Measurements from ENCODE around the gene TRIP4.

Gene TRIP4

DNA sequence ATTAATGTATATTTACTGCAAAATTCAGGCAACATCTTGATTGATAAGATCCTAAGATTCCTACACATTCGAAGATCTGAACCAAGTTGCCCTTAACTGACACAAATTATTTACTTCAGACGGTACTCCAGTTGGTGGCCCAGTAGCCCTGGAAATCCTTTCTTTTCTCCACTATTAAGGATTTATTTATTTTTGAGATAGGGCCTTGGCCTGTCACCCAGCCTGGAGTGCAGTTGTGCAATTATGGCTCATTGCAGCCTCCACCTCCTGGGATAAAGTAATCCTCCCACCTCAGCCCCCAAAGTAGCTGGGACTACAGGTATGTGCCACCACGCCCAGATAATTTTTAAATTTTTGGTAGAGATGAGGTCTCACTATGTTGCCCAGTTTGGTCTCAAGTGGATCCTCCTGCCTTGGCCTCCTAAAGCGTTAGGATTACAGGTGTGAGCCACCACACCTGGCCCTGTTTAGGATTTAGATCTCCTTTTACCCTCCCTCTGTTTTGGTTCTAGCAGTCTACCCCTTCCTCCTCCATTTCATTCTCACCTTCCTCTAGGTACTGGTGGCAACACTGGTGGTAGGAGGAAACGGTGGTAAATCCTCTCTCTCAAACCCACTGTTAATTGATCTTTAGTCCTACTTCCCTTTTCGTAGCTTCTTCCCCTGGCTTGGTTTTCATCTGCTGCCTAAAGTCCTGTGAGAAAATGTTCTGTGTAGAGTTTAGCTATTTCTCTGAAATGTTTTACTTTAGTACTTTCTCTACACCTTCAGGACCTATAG, 60.1 kb downstream of the TRIP4 start:
- DNase-seq (ENCODE audit: low read depth in 2 of 2), result no peak

DNA sequence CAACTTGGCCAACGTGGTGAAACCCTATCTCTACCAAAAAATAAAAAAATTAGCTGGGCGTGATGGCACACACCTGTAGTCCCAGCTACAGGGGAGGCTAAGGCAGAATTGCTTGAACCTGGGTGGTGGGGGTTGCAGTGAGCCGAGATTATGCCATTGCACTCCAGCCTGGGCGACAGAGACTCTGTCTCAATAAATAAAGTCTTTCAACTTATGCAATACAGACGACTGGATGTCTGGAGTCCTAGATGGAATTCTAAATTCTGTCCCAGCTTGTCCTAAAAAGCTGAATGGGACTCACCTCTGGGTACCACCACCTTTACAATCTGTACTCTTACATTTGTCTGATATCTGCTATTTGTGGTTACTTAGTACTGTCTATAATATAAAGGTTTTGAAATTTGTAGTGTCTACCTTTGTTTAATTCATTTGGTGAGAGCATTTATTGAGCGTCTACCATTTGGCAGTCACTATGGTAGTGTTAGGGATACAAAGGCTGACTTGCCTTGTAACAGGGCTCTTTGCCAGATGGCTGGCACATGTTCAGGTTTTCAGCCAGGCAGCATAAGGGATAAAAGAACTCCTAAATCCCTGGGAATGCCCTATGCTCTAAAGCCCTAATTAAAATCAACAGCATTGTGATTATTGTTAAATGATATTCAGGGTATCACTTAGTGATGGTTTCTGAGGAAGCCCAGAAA, 65.5 kb downstream of the TRIP4 start:
- DNase-seq (ENCODE audit: low read depth in 2 of 2), result no peak

DNA sequence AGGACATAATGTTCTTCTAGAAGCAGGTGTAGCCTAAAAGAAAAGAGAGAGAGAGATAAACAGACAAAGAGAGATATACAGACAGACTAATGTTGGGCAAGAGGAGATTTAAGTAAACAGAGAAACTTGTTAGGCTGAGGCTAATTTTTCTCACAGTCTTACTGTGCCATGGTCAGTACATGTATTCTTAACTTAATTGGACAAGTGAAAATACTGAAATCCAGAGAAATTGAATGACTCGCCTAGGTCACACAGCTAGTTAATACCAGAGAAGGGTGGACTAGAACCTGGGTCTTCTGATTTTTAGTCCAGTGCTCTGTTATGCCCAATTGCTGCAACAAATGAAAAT, 66.0 kb downstream of the TRIP4 start:
- DNase-seq (ENCODE audit: low read depth in 2 of 2), result no peak

DNA sequence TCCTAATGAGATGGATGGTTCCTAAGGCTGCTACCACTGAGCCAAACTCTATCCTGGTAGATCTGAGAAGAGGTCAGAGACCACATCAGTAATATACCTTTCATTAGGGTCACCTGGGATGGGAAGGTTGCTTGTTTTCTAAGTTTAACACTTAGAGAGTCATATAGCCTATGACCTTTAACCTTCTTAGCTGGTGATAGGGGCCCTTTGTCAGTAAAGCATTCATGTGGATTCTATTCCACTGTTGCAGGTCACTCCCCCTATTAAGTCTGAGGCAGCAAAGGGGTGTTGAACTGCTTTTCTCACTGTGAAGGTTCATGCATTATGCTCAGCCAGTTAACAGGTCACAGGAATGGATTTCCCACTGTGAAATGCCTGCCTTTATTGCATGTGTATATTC, 66.6 kb downstream of the TRIP4 start:
- no peak for DNase-seq (ENCODE audit: low read depth in 2 of 2)

DNA sequence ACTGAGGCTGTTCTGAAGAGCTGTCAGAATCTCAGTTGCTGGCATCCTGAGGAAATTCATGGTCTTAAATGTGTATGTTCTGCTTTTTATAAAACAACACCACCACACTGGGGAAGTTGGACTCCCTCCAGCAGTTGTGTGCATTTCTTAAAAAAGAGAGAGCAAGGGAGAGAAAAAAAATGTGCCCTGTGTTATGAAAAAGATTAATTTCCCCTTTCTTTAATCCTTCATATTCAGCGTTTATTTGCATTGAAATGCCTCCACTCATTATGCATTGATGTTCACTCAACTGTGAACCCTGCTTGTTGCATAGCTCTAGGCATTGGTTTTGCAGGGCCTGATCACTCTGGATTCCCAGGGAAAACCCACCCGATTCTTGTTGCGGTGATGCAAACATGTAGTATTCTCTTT, 68.3 kb downstream of the TRIP4 start:
- DNase-seq (ENCODE audit: low read depth in 2 of 2), result no peak

DNA sequence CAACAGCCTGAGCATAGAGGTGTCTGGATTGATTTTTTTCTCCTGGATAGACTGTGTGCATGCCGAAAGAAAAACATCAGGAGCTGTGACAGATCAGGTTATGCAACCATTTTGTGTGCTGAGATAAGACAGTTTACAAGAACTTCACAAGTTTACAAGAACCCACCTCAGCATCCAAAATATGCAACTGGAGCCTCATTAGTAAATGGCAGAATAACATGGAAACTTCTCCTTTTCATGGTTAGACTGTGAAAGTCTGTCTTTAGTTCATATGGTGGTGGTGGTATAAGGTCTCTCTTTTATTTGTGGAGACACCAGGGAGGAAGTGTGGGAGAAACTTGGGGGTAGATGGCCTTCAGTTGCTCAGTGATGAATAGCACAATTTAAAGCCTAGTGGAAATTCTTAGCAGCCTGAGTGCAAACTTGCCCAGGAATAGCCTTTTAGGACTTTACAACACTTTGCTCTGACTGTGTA, 69.0 kb downstream of the TRIP4 start:
- no peak for DNase-seq (ENCODE audit: low read depth in 2 of 2)

DNA sequence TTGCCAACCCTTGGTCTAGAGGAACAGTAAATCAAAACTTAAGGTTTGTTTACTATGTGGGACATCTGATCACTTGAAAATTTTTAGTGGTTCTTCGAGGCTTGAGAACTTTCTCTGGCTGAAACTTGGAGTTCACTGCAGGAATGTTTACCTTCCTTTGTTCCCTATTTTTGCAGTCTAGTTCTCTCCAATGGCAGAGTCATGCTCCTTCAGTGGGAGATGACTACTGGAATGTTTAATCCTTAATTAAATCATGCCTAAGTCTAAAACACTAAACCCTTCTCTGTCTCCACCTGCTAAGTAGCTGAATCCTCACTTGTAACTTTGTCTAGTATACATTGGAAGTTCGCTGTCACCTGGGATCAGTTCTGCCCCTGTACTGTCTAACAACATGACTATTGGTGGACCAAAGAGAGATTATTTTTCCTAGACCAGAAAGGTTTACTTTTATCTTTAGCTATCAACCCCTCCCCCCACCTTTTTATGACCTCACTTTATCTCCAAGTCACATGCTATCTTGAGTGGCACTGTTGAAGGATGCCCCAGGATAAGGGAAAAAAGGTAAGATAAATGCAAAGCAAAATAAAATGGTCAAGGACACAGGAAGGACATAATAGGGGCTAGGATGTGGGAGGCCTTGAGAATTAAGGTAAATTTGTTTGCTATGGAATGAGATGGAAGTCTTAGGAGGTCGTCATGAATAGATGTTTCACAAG, 71.6 kb downstream of the TRIP4 start:
- no peak for DNase-seq (ENCODE audit: low read depth in 2 of 2)

DNA sequence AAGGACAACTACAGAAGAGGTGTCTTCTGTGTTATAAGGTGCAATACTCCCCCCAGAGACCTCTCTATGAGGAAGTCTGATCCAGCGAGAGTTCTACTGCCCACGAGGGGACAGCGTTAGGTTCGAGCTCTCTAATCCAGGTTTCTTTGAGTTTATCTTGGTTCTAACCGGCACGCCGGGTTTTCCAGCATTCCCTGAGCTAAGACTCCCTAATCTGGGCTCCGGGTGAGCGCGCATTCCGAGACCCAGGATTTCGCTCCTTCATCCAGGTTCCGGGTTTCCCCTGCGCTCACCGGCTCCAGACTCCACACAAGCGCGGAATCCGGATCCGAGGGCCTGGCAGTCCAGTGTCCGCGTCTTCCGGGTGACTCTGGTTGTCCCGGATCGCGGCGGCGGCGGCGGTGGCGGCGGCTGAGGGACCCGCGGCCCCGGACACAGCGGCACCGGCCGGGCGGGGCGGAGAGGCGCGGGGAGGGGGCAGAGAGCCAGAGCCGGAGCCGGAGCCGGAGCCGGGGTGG, 72.6 kb downstream of the TRIP4 start, which contains the start of gene ZNF609:
Gene ZNF609 (plus strand): TSS at position 373 of the 518 bp plus-strand sequence. CDS start 38,842 bp downstream, outside the sequence.
- DNase-seq (ENCODE audit: low read depth in 2 of 2), result peak; percentile 61 to 74

DNA sequence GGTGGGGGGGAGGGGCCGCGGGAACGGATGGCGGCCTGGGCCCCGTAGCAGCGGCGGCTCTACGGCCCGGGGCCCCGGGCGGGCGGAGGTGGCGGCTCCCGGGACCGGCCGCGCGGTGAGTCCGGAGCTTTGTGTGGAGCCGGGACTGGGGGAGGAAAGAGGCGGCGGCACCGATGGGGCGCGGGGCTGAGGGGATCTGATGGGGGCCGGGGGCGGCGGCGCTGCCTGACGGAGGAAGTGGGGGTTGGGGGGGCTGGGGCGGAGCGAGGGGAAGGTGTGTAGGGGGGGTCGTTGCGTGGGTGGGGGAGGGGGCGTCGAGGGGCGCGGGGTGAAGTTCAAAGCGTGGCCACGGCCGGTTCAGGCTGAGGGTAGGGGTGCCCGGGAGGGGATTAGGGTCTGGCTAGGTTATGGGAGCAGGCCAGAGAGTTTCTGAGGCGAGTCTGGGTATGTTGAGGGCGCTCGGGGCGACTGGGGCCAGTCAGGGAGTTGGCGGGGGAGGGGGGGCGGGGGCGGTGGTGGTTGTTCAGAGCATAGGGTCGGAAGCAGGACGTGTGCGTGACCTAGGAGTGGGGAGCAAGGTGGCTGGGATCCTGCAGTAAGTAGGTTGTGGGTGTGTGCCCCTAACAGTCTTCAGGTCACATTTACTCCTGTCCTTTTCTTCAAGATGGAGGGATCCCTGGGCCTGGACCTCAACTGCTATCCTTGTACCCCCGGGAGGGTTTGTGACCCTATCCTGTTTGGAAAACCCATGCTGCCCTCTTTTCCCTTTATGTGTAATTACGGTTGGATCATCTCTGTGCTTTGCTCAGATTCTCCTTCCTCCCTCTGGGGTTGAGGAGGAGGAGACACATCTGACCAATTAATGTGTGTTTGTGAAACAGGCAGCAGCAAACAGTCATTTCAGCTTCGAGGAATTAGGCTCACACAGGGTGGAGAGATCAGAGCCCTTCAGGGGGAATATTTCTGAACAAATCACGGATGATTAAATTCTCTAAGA, 73.4 kb downstream of the TRIP4 start:
- peak in 1 of 2 donors; percentile 23 for DNase-seq (ENCODE audit: low read depth in 2 of 2)

DNA sequence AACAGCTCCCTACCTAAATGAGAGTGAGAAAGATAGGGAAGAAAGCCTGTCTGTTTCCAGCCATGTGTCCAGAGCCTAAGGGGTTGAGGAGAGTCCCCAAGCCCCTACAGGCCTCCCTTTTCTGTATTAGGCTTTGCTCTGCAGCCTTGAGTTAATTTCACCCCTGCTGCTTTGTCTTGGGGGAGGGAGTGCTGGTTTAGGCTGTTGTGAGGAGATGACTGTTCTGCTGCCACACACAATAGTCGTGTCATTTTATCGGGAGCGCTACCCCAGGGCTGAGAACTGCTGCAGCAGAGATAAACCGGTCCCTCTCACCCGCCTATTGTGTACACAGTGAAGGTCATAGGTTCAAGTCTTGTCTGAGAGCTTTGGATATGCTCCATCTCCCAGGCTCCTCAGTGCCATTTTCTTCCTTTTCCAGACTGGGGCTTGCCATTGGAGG, 74.1 kb downstream of the TRIP4 start:
- no peak for DNase-seq (ENCODE audit: low read depth in 2 of 2)

DNA sequence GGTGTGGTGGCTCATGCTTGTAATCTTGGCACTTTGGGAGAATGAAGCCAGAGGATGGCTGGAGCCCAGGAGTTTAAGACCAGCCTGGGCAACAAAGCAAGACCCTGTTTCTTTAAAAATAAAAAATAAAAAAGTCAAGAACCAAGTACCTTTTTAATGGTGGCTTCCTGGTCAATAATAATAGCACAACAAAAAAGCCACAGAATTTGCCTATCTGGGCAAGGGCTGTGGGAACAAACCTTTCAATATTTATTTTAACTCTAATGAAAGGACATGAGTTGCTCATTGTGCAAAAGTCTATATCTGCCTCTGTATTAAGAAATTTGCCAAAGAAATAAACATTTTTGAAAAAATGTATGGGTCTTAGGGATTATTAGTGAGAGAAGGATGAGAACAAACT, 74.9 kb downstream of the TRIP4 start:
- no peak for DNase-seq (ENCODE audit: low read depth in 2 of 2)

DNA sequence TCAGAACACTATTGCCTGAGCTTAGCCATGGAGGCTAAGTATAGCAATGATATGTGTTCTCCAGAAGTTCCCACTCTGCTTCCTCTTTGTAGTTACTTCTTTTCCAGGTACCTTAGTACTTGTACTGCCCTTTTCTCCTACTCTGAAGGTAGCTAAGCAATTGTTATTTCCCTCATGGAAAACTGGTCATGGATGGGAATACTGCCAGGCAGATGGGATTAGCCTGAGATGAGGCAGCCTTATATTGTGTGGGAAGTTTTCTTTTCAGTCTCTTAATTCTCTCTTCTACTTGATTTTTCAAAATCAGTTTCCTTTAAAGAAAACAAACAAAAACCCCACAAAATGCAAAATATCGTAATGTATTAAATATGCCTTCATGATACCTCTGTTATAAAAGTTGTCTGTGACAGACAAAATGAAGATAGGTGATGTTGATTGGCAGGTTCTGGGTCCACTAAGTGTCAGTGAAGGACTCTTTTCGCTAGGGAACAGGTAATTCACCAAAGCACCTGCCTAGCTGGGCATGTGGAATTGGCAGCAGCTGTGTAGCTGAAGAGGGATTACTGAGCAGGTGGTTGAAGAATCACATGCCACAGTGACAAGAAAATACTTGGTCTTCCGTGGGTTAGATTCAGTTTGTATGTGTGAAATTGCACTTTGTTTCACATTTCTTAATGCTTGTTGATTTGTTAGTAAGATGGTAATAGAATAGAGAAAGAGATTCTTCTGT, 76.8 kb downstream of the TRIP4 start:
- no peak for DNase-seq (ENCODE audit: low read depth in 2 of 2)

DNA sequence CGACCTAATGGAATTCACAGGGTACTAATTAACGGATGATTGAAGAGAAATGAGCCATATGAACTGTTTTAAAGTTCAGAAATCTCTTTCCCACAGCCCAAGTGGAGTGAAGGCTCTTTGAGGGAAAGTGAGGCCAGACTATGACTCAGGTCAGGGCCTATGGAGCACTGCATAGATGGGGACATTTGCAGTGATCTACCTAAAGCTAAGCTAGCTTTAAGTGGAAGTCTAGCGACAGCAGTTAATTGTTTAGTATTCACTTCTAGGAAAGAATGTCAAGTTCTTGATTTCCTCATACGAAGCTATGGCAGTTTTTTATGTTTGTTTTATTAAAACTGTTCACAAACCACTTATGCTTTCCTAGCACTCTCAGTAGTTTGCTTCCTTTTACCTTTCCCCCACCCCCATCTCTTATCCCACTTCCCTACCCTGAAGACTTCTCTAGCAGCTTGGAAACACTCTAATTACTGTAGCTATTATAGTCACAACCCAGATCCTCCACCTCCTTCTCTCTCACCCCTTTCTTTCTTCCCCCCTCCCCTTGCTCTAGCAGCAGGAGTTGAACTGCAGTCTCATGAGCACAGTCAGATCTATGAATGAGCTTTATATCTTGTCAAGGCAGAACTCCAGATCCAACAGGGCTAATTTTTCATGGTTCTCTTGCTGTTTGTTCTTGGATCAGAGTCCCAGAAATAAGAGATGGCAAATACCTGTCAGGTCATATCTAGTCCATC, 78.9 kb downstream of the TRIP4 start:
- no peak for DNase-seq (ENCODE audit: low read depth in 2 of 2)

DNA sequence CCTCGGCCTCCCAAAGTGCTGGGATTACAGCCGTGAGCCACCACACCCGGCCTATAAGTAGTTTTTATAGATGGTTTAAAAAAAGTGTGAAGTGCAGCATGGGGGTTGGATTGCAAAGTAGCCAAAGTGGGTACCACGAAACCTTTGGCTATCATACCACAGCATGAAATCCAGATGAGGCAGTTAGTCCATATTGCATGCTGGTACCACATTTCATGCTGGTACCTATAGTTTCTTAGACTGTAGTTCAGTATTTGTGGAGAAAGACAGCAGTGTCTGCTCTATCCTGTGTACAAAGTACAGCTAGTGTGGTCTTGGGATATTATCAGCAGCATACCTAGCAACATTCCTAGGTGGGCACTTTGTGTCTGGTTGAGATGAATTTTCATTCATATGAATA, 84.5 kb downstream of the TRIP4 start:
- no peak for DNase-seq (ENCODE audit: low read depth in 2 of 2)

DNA sequence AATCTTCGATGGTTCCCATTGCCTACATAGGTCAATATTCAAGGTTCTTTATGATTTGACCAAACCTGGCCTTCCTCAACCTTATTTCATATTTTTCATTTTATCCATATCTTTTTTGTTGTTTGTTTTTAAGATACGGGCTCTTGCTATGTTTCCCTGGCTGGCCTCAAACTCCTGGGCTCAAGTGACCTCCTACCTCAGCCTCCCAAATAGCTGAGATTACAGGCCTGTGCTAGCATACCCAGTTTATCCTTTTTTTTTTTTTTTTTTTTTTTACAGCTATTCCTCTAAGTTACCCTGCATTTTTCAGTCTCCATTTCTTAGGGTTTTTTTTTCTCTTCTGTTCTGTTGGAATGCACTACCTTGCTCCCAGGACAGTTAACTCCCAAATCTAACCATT, 87.2 kb downstream of the TRIP4 start:
- DNase-seq (ENCODE audit: low read depth in 2 of 2), result no peak

DNA sequence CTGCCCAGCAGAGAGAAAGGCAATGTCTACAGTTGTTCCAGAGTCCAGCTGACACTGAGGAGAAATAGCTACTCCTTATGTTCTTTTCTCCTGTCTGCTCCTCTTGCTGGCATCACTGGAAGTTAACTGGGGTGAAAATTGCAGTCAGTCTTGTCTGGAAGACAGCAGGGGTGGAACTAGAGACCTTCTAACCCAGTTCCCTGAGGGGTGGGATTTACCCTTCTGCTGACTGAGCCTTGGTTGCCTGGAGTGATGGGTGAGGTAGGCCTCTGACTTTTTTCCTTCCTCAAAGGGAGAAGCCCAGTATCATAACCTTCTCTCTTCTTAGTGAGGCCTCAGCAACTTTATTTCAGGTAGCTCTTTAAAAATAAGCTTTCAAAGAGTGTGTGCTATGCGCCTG, 88.9 kb downstream of the TRIP4 start:
- no peak for DNase-seq (ENCODE audit: low read depth in 2 of 2)

DNA sequence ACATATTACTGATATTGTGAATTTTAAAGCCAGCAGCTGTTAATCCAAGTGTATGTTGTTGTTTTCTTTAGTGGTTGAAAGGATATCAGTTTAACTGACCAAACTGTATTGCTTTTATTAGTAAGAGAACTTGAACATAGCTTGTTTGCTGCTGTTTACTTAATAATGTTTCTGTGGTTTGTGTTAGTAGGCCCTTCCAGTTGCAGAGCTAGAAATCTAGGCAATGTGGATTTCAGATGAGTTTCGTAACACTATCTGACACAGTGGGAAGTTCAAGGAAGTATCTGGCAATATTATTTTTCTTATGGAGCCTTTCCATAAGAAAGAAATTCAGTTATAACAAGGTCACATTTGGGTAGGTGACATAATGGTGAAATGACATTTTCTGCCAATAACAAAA, 91.2 kb downstream of the TRIP4 start:
- no peak for DNase-seq (ENCODE audit: low read depth in 2 of 2)

DNA sequence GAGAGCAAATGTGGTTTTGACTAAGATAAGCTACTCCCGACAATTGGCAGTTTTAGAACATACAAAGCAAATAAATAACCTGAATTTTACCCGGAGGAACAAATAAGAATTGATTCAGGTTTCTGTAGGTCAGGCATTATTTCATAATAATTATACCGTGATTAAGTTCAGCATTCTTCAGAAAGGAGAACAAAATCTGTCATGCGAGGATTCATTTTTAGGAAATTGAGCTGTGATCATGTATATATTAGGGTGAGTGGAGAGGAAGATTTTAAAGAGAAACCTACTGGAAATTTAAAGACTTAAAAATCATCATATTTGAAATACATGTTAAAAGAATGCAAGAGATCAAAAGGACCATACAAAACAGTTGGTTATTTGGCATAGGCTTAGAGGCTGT, 93.3 kb downstream of the TRIP4 start:
- no peak for DNase-seq (ENCODE audit: low read depth in 2 of 2)

DNA sequence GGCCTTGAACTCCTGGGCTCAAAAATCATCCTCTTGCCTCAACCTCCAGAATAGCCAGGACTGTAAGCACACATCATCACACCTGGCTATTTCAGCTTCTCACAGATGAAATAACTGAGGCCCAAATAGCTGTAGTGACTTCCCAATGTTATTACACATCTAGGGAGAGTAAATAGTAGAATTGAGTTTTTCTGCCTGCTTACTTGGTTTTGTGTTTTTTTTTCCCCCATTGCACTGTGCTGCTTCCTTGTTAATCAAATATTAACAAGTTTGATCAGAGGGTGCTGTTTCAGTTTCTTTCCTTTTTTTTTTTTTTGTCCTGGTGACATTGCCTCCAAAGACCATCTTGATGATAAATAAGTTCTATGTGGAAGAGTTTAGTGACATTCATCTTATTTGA, 96.1 kb downstream of the TRIP4 start:
- no peak for DNase-seq (ENCODE audit: low read depth in 2 of 2)

DNA sequence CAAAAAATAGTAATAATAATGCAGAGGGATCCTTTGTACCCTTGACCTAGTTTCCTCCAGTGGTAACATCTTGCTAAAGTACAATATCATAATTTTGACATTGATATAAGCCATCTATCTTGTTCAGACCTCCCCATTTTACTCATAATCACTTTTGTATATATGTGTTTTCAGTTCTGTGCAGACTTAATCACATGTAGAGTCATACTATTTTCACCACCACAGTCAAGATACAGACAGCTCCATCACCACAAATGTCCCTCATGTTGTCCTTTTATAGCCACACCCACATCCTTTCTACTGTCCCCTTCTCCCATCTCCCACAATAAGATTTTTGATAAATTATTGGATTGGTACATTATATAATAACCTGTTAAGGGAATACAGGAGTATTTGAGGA, 98.2 kb downstream of the TRIP4 start:
- DNase-seq (ENCODE audit: low read depth in 2 of 2), result no peak
